A673 (cell line): ENCODE results near the gene MATR3.

Source experiments
- EZH2 ChIP-seq: fragments of 200-600 bp; sonication (generic); IDR thresholded peaks from 2 replicates; pipeline ENCODE4 v1.6.1; 2017; ENCODE audit warnings: borderline replicate concordance, low read depth, mild to moderate bottlenecking, mixed read lengths, antibody characterized with exemption, low read length; ENCODE audit not compliant: poor library complexity, severe bottlenecking
- TF ChIP-seq, protein P1 (sequence below): fragments of 300-800, 200-600 bp; sonication (generic); conservative IDR thresholded peaks from 2 replicates; pipeline ENCODE4 v1.5.1; 2017; ENCODE audit warnings: low read depth, mild to moderate bottlenecking, antibody characterized with exemption, low read length, moderate library complexity, mixed read lengths

DNA sequence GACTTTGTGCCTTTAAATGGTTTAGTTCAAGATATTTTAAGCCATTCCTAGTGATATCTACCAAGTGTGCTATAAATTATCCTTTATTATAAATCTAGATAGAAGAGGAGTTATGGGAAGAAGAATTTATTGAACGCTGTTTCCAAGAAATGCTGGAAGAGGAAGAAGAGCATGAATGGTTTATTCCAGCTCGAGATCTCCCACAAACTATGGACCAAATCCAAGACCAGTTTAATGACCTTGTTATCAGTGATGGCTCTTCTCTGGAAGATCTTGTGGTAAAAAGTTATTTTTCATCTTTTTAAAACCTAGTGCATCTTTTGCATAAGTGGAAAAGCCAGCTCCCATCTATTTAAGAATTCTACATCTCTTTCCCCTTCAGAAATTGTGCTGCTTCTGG lies 70.9 kb downstream of the MATR3 start:
- TF ChIP-seq, protein P1, sequence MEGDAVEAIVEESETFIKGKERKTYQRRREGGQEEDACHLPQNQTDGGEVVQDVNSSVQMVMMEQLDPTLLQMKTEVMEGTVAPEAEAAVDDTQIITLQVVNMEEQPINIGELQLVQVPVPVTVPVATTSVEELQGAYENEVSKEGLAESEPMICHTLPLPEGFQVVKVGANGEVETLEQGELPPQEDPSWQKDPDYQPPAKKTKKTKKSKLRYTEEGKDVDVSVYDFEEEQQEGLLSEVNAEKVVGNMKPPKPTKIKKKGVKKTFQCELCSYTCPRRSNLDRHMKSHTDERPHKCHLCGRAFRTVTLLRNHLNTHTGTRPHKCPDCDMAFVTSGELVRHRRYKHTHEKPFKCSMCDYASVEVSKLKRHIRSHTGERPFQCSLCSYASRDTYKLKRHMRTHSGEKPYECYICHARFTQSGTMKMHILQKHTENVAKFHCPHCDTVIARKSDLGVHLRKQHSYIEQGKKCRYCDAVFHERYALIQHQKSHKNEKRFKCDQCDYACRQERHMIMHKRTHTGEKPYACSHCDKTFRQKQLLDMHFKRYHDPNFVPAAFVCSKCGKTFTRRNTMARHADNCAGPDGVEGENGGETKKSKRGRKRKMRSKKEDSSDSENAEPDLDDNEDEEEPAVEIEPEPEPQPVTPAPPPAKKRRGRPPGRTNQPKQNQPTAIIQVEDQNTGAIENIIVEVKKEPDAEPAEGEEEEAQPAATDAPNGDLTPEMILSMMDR, result no peak
- TF ChIP-seq EZH2, result no peak
